ENCODE measurements around the gene CARNS1.

- TF ChIP-seq EZH2 (IDR thresholded peaks at IDR 0.05; ENCODE audit: borderline replicate concordance) (no peak), EZH2phosphoT487 (IDR thresholded peaks at IDR 0.05; ENCODE audit: low read depth, severe bottlenecking, unreplicated experiment) (no peak)
- TF ChIP-seq, protein P1, sequence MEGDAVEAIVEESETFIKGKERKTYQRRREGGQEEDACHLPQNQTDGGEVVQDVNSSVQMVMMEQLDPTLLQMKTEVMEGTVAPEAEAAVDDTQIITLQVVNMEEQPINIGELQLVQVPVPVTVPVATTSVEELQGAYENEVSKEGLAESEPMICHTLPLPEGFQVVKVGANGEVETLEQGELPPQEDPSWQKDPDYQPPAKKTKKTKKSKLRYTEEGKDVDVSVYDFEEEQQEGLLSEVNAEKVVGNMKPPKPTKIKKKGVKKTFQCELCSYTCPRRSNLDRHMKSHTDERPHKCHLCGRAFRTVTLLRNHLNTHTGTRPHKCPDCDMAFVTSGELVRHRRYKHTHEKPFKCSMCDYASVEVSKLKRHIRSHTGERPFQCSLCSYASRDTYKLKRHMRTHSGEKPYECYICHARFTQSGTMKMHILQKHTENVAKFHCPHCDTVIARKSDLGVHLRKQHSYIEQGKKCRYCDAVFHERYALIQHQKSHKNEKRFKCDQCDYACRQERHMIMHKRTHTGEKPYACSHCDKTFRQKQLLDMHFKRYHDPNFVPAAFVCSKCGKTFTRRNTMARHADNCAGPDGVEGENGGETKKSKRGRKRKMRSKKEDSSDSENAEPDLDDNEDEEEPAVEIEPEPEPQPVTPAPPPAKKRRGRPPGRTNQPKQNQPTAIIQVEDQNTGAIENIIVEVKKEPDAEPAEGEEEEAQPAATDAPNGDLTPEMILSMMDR (IDR thresholded peaks at IDR 0.05; ENCODE audit: poor library complexity) = no peak
Observed at GRCh38 chr11:67419325-67420049, 4.0 kb downstream of the CARNS1 start.

All from hepatocyte (in vitro differentiated cells).